HCT116 (cell line): ENCODE results near the gene VSX2. TPM values are rescaled to one million over a fixed set of nuclear protein-coding genes. Genes with fewer than 3 reads are reported as not detected.

Experiments
- ATAC-seq: fragments of 200-7000 bp; cut with Tn5 transposase; 2 replicates; pipeline ENCODE4 v1.9.1; 2020; ENCODE audit warnings: mild to moderate bottlenecking, moderate library complexity
- BruUV-seq: library from RNA; stranded (reverse); fragments of 400-500 nt; replicated peaks from 2 replicates; lab custom pipeline; 2021; lab: Mats Ljungman, UMichigan
- CTCF ChIA-PET: fragments of 300-600 bp; sonication (Branson Sonifier 250); formaldehyde crosslinking; loops from one replicate; lab custom pipeline; 2021; ENCODE audit warnings: antibody characterized with exemption; lab: Charles Lee
- POLR2A ChIA-PET: fragments of 300-600, 350-600 bp; sonication (Branson Sonifier 250); formaldehyde crosslinking; loops from one replicate; lab custom pipeline; 2021; ENCODE audit warnings: antibody characterized with exemption; lab: Charles Lee
- RAD21 ChIA-PET, 2 experiments: fragments of 300-600 bp; sonication (Branson Sonifier 250); formaldehyde crosslinking; loops; one replicate each; lab custom pipeline; 2023; ENCODE audit warnings: low total read pairs in 2 of 2; ENCODE audit not compliant: uncharacterized antibody in 2 of 2, unreplicated experiment in 2 of 2, low non-redundant PET in 1 of 2; lab: Charles Lee
- DNase-seq: peaks from one replicate; pipeline ENCODE4 v3.0.0-alpha.2; 2010; ENCODE audit warnings: low read depth, low spot score
- H2AFZ ChIP-seq: fragments of 200-600 bp; shearing (Covaris generic), sonication (generic); 2 replicates; pipeline ENCODE4 v1.6.1; 2017; ENCODE audit warnings: low read depth, mixed run types, mixed read lengths, antibody characterized with exemption, low read length; ENCODE audit not compliant: poor library complexity, severe bottlenecking
- H3K27ac ChIP-seq: 2 replicates; pipeline ENCODE4 v1.5.1; 2012; ENCODE audit warnings: low read depth, low read length
- H3K27me3 ChIP-seq: fragments of 200-600 bp; sonication (generic); 2 replicates; pipeline ENCODE4 v1.6.1; 2016; ENCODE audit warnings: mixed run types, low read length, mixed read lengths; ENCODE audit not compliant: insufficient read depth
- H3K36me3 ChIP-seq, 2 experiments: fragments of 200-500 bp in 1 of 2; fragments of 200-600 bp in 1 of 2; sonication (Bioruptor generic) in 1 of 2; sonication (generic) in 1 of 2; 2 replicates each; pipeline versions ENCODE4 v1.5.1 to v1.6.1; 2014 to 2016; ENCODE audit warnings: low read length in 2 of 2, inconsistent platforms in 1 of 2, mixed read lengths in 1 of 2, mixed run types in 1 of 2; ENCODE audit not compliant: insufficient read depth in 2 of 2, control insufficient read depth in 1 of 2
- H3K4me1 ChIP-seq, 2 experiments: fragments of 200-600 bp in 1 of 2; sonication (generic) in 1 of 2; 2 replicates each; pipeline versions ENCODE4 v1.5.1 to v1.6.1; 2012 to 2017; ENCODE audit warnings: low read length in 2 of 2, inconsistent platforms in 1 of 2, mild to moderate bottlenecking in 1 of 2, mixed read lengths in 1 of 2, mixed run types in 1 of 2, moderate library complexity in 1 of 2; ENCODE audit not compliant: insufficient read depth in 2 of 2, control insufficient read depth in 1 of 2
- H3K4me2 ChIP-seq: fragments of 200-600 bp; sonication (generic); 2 replicates; pipeline ENCODE4 v1.6.1; 2017; ENCODE audit warnings: mixed run types, low read length, mixed read lengths
- H3K4me3 ChIP-seq, 2 experiments: fragments of 200-600 bp in 1 of 2; sonication (generic) in 1 of 2; replicated peaks in 1 of 2; 2 replicates each; pipeline ENCODE4 v1.5.1; 2011 to 2016; ENCODE audit warnings: low read length in 2 of 2, control low read depth in 1 of 2, low read depth in 1 of 2, mild to moderate bottlenecking in 1 of 2, mixed read lengths in 1 of 2, mixed run types in 1 of 2
- H3K79me2 ChIP-seq: fragments of 200-600 bp; sonication (generic); 2 replicates; pipeline ENCODE4 v1.6.1; 2017; ENCODE audit warnings: mild to moderate bottlenecking, mixed run types, low read length, moderate library complexity, mixed read lengths; ENCODE audit not compliant: insufficient read depth
- H3K9ac ChIP-seq: fragments of 200-600 bp; sonication (generic); 2 replicates; pipeline ENCODE4 v1.6.1; 2016; ENCODE audit warnings: low read length, mixed read lengths
- H3K9me2 ChIP-seq: fragments of 200-600 bp; sonication (generic), shearing (Covaris generic); 2 replicates; pipeline ENCODE4 v1.6.1; 2017; ENCODE audit warnings: mixed run types, mild to moderate bottlenecking, moderate library complexity; ENCODE audit not compliant: insufficient read depth
- H3K9me3 ChIP-seq, 2 experiments: fragments of 200-500 bp in 1 of 2; fragments of 200-600 bp in 1 of 2; sonication (Bioruptor generic) in 1 of 2; sonication (generic) in 1 of 2; 2 replicates each; pipeline ENCODE4 v1.6.1; 2014 to 2017; ENCODE audit warnings: low read length in 2 of 2, mixed read lengths in 2 of 2, inconsistent platforms in 1 of 2, low read depth in 1 of 2, mild to moderate bottlenecking in 1 of 2, mixed run types in 1 of 2, moderate library complexity in 1 of 2; ENCODE audit not compliant: control insufficient read depth in 1 of 2, insufficient read depth in 1 of 2
- H4K20me1 ChIP-seq: fragments of 200-600 bp; sonication (generic), shearing (Covaris generic); 2 replicates; pipeline ENCODE4 v1.6.1; 2017; ENCODE audit warnings: mixed run types, mild to moderate bottlenecking, moderate library complexity; ENCODE audit not compliant: insufficient read depth
- ATF3 ChIP-seq: IDR thresholded peaks from 2 replicates; pipeline ENCODE4 v1.6.1; 2012
- CBX3 ChIP-seq: IDR thresholded peaks from 2 replicates; pipeline ENCODE4 v1.6.1; 2012; ENCODE audit warnings: low read depth
- CEBPB ChIP-seq: IDR thresholded peaks from 2 replicates; pipeline ENCODE4 v1.6.1; 2012; ENCODE audit warnings: low read depth
- CTCF ChIP-seq, 3 experiments: fragments of 200-600 bp in 1 of 3; sonication (generic) in 1 of 3; IDR thresholded peaks in 2 of 3; conservative IDR thresholded peaks in 1 of 3; 2 replicates each; pipeline ENCODE4 v1.5.1; 2012 to 2017; ENCODE audit warnings: low read depth in 2 of 3, low read length in 2 of 3, antibody characterized with exemption in 1 of 3, borderline replicate concordance in 1 of 3, control low read depth in 1 of 3, mild to moderate bottlenecking in 1 of 3, mixed read lengths in 1 of 3, mixed run types in 1 of 3, moderate library complexity in 1 of 3; ENCODE audit not compliant: insufficient read depth in 1 of 3
- EGR1 ChIP-seq: IDR thresholded peaks from 2 replicates; pipeline ENCODE4 v1.6.1; 2012; ENCODE audit warnings: low read depth
- EZH2 ChIP-seq: fragments of 200-600 bp; sonication (generic); IDR thresholded peaks from 2 replicates; pipeline ENCODE4 v1.6.1; 2017; ENCODE audit warnings: antibody characterized with exemption, mixed run types
- JUND ChIP-seq: IDR thresholded peaks from 2 replicates; pipeline ENCODE4 v1.6.1; 2012
- MAX ChIP-seq: IDR thresholded peaks from 2 replicates; pipeline ENCODE4 v1.6.1; 2012
- POLR2A ChIP-seq: IDR thresholded peaks from 2 replicates; pipeline ENCODE4 v1.7.0; 2011; ENCODE audit warnings: borderline replicate concordance; ENCODE audit not compliant: insufficient read depth, insufficient read length; ENCODE audit errors: extremely low read depth
- POLR2AphosphoS5 ChIP-seq: IDR thresholded peaks from 2 replicates; pipeline ENCODE4 v1.6.1; 2011; ENCODE audit warnings: mild to moderate bottlenecking, low read depth, low read length, moderate library complexity
- RAD21 ChIP-seq: IDR thresholded peaks from 2 replicates; pipeline ENCODE4 v1.6.1; 2012; ENCODE audit warnings: low read depth, mild to moderate bottlenecking
- SP1 ChIP-seq: IDR thresholded peaks from 2 replicates; pipeline ENCODE4 v1.6.1; 2012; ENCODE audit warnings: low read depth
- SRF ChIP-seq: IDR thresholded peaks from 2 replicates; pipeline ENCODE4 v1.6.1; 2012; ENCODE audit warnings: low read depth
- TCF7L2 ChIP-seq: IDR thresholded peaks from 2 replicates; pipeline ENCODE4 v1.7.0; 2011; ENCODE audit warnings: borderline replicate concordance, inconsistent platforms; ENCODE audit not compliant: insufficient read depth, insufficient read length; ENCODE audit errors: extremely low read depth
- YY1 ChIP-seq: IDR thresholded peaks from 2 replicates; pipeline ENCODE4 v1.6.1; 2011; ENCODE audit warnings: low read length, low read depth, moderate library complexity, mild to moderate bottlenecking; ENCODE audit not compliant: insufficient replicate concordance; ENCODE audit errors: extremely low read depth
- ZBTB33 ChIP-seq: IDR thresholded peaks from 2 replicates; pipeline ENCODE4 v1.6.1; 2011; ENCODE audit warnings: mild to moderate bottlenecking, low read length, moderate library complexity; ENCODE audit not compliant: insufficient replicate concordance; ENCODE audit errors: extremely low read depth
- ZFX ChIP-seq: fragments of 450-650 bp; IDR thresholded peaks from 2 replicates; pipeline ENCODE4 v1.6.1; 2017
- ZNF274 ChIP-seq: fragments of 200-500 bp; sonication (Bioruptor generic); IDR thresholded peaks from 2 replicates; pipeline ENCODE4 v1.6.1; 2014; ENCODE audit warnings: mild to moderate bottlenecking, low read depth, low read length, inconsistent platforms
- intact Hi-C: fragments of 100-400 bp; cut with micrococcal nuclease; formaldehyde crosslinking; loops from 2 replicates; pipeline ENCODE4 v1.10.0; 2022
- total RNA-seq: library from RNA; stranded (reverse); gene quantifications from one replicate; pipeline ENCODE4 v1.2.1, GENCODE V29; 2021; ENCODE audit not compliant: unreplicated experiment

VSX2 gene
- total RNA-seq, 1 experiment from 2014 or later: not detected

- TF ChIP-seq EGR1 (no peak), YY1 (no peak), SRF (no peak)
Measured at GRCh38 chr14:74211945-74212580, 27.2 kb upstream of the VSX2 start (continued).

- no peak overlapping the region for H3K9ac ChIP-seq
- H3K4me2 ChIP-seq: no peak overlapping the region
- no peak overlapping the region for H3K4me3 ChIP-seq
- no TSS peak for BruUV-seq
- intact Hi-C loops: no loop called here
- ChIA-PET POLR2A (no interaction called here), CTCF (interaction anchor here (1.1 kb wide), 1 partner anchor 44 kb away, joined by 4 read pairs; no protein-coding TSS in a partner anchor), RAD21 (no interaction called here)
- H4K20me1 ChIP-seq: no peaks in the 10 kb centered on the region
- ATAC-seq (no peak), DNase-seq (no peak)
- H3K27ac ChIP-seq: no peak overlapping the region
- no peaks in the 10 kb centered on the region for H3K36me3 ChIP-seq
- H3K9me2 ChIP-seq: no peaks in the 10 kb centered on the region
- H3K27me3 ChIP-seq: no peaks in the 10 kb centered on the region
- peaks cover 0 to 11% of the 10 kb centered on the region in 2 experiments; a peak in 1 of 4 replicates for H3K4me1 ChIP-seq
- no peaks in the 10 kb centered on the region for H3K79me2 ChIP-seq
- no peak overlapping the region for H2AFZ ChIP-seq
- H3K9me3 ChIP-seq: no peaks in the 10 kb centered on the region
- TF ChIP-seq TCF7L2 (no peak), CBX3 (no peak), ZNF274 (no peak), MAX (no peak), YY1 (no peak), POLR2A (no peak), SRF (no peak), ZFX (no peak), ATF3 (no peak), ZBTB33 (no peak), JUND (no peak), RAD21 (no peak), CEBPB (no peak), SP1 (no peak), EZH2 (no peak), POLR2AphosphoS5 (no peak), CTCF (IDR thresholded peaks at IDR 0.05 in 2 of 3, conservative IDR thresholded peaks at IDR 0.05 in 1 of 3; ENCODE audit: borderline replicate concordance in 1 of 3, insufficient read depth in 1 of 3, low read depth in 2 of 3, low read length in 2 of 3) (no peak)
Measured at GRCh38 chr14:74213907-74214803, 25.1 kb upstream of the VSX2 start.
